Activated CD8-positive, alpha-beta T cell treated with anti-CD3 and anti-CD28 coated beads, Interleukin-2, amount 10 ng/mL, durations not matched to agents 7 days and 5 days (primary cell): ENCODE measurements around the gene FNDC4. TPM values are rescaled to one million over a fixed set of nuclear protein-coding genes. Genes with fewer than 3 reads are reported as not detected.

ENCODE experiments used
- ATAC-seq: fragments of 150-1000 bp; cut with Tn5 transposase; one replicate; pipeline ENCODE4 v1.10.0; 2021; ENCODE audit warnings: moderate library complexity
- CTCF ChIA-PET: fragments of 350-600 bp; sonication (Branson Sonifier 250); formaldehyde crosslinking; loops from one replicate; lab custom pipeline; 2021; ENCODE audit warnings: antibody characterized with exemption; lab: Charles Lee
- POLR2A ChIA-PET: fragments of 350-600 bp; sonication (Branson Sonifier 250); formaldehyde crosslinking; loops from one replicate; lab custom pipeline; 2021; ENCODE audit warnings: antibody characterized with exemption; lab: Charles Lee
- DNase-seq: peaks from one replicate; pipeline ENCODE4 v3.0.0-alpha.2; 2020
- H3K27ac Mint-ChIP-seq: one replicate; pipeline ENCODE4 v1.8.0; 2021; ENCODE audit warnings: mild to moderate bottlenecking, mixed read lengths
- H3K27me3 Mint-ChIP-seq: one replicate; pipeline ENCODE4 v1.8.0; 2021; ENCODE audit warnings: low read depth, mixed read lengths
- H3K36me3 Mint-ChIP-seq: one replicate; pipeline ENCODE4 v1.8.0; 2021; ENCODE audit warnings: low read depth, mixed read lengths
- H3K4me1 Mint-ChIP-seq: one replicate; pipeline ENCODE4 v1.8.0; 2021; ENCODE audit warnings: low read depth, mixed read lengths
- H3K4me3 Mint-ChIP-seq: one replicate; pipeline ENCODE4 v1.8.0; 2021; ENCODE audit warnings: mild to moderate bottlenecking, mixed read lengths
- H3K9me3 Mint-ChIP-seq: one replicate; pipeline ENCODE4 v1.8.0; 2022; ENCODE audit warnings: mixed read lengths; ENCODE audit not compliant: insufficient read depth
- total RNA-seq, 2 experiments: library from RNA; stranded (reverse); gene quantifications; one replicate each; pipeline ENCODE4 v1.2.3, GENCODE V29; 2021

Gene FNDC4
- total RNA-seq, 2 experiments from 2014 or later, result not detected

GRCh38 chr2:27509326-27509725, 14.3 kb upstream of the FNDC4 start:
- Mint-ChIP-seq H3K36me3 (no peaks in the 10 kb centered on the region), H3K27ac (no peak overlapping the region), H3K9me3 (no peaks in the 10 kb centered on the region), H3K27me3 (peaks cover 7% of the 10 kb centered on the region), H3K4me1 (no peaks in the 10 kb centered on the region), H3K4me3 (no peak overlapping the region)
- ATAC-seq (no peak), DNase-seq (no peak)
- ChIA-PET CTCF (no interaction called here), POLR2A (interaction anchor here (0.6 kb wide), 1 partner anchor 55 kb away, joined by 3 read pairs; no protein-coding TSS in a partner anchor)

GRCh38 chr2:27507293-27507692, 12.3 kb upstream of the FNDC4 start:
- CTCF ChIA-PET, result no interaction called here
- POLR2A ChIA-PET, result interaction anchor here (0.6 kb wide), 1 partner anchor 25 kb away, joined by 4 read pairs; no protein-coding TSS in a partner anchor
- DNase-seq (no peak), ATAC-seq (no peak)
- Mint-ChIP-seq H3K4me3 (no peak overlapping the region), H3K27me3 (peaks cover 7% of the 10 kb centered on the region), H3K27ac (no peak overlapping the region), H3K9me3 (no peaks in the 10 kb centered on the region), H3K4me1 (no peaks in the 10 kb centered on the region), H3K36me3 (no peaks in the 10 kb centered on the region)

GRCh38 chr2:27506587-27506986, 11.6 kb upstream of the FNDC4 start:
- H3K27me3 Mint-ChIP-seq, result peaks cover 4% of the 10 kb centered on the region
- CTCF ChIA-PET, result no interaction called here
- ATAC-seq (no peak), DNase-seq (no peak)
- no peaks in the 10 kb centered on the region for H3K36me3 Mint-ChIP-seq
- no peak overlapping the region for H3K27ac Mint-ChIP-seq
- POLR2A ChIA-PET, result no interaction called here
- no peak overlapping the region for H3K4me3 Mint-ChIP-seq
- no peaks in the 10 kb centered on the region for H3K4me1 Mint-ChIP-seq
- H3K9me3 Mint-ChIP-seq, result no peaks in the 10 kb centered on the region

GRCh38 chr2:27502142-27502541, 7.1 kb upstream of the FNDC4 start:
- no peaks in the 10 kb centered on the region for H3K9me3 Mint-ChIP-seq
- DNase-seq, result no peak
- H3K4me3 Mint-ChIP-seq, result no peak overlapping the region
- no peaks in the 10 kb centered on the region for H3K4me1 Mint-ChIP-seq
- no peak overlapping the region for H3K27ac Mint-ChIP-seq
- ATAC-seq, result no peak
- CTCF ChIA-PET, result interaction anchor here (2.1 kb wide), 1 partner anchor 25 kb away, joined by 4 read pairs; no protein-coding TSS in a partner anchor
- peaks cover 25% of the 10 kb centered on the region for H3K27me3 Mint-ChIP-seq
- H3K36me3 Mint-ChIP-seq, result no peaks in the 10 kb centered on the region
- POLR2A ChIA-PET, result interaction anchor here (0.6 kb wide), 1 partner anchor 41 kb away, joined by 3 read pairs; no protein-coding TSS in a partner anchor

GRCh38 chr2:27501042-27501441, 6.0 kb upstream of the FNDC4 start:
- Mint-ChIP-seq H3K4me3 (no peak overlapping the region), H3K27ac (no peak overlapping the region), H3K36me3 (no peaks in the 10 kb centered on the region), H3K9me3 (no peaks in the 10 kb centered on the region), H3K4me1 (no peaks in the 10 kb centered on the region), H3K27me3 (peaks cover 35% of the 10 kb centered on the region)
- CTCF ChIA-PET, result no interaction called here
- no peak for ATAC-seq
- no peak for DNase-seq
- POLR2A ChIA-PET, result no interaction called here

GRCh38 chr2:27498975-27499374, 4.0 kb upstream of the FNDC4 start:
- ChIA-PET CTCF (no interaction called here), POLR2A (no interaction called here)
- Mint-ChIP-seq H3K9me3 (no peaks in the 10 kb centered on the region), H3K27me3 (peaks cover 50% of the 10 kb centered on the region), H3K4me3 (no peak overlapping the region), H3K27ac (no peak overlapping the region), H3K4me1 (peaks cover 8% of the 10 kb centered on the region), H3K36me3 (no peaks in the 10 kb centered on the region)
- no peak for DNase-seq
- no peak for ATAC-seq

GRCh38 chr2:27497288-27497627, 2.3 kb upstream of the FNDC4 start:
- H3K9me3 Mint-ChIP-seq, result no peaks in the 10 kb centered on the region

GRCh38 chr2:27496357-27497287, 1.6 kb upstream of the FNDC4 start, which contains the start of gene GCKR:
GCKR (plus strand) TSS chr2:27496839; CDS start chr2:27496905, 66 bp downstream.
- ATAC-seq, result no peak
- Mint-ChIP-seq H3K36me3 (no peaks in the 10 kb centered on the region), H3K9me3 (no peaks in the 10 kb centered on the region)

More at GRCh38 chr2:27497288-27497627, 2.3 kb upstream of the FNDC4 start:
- no peak for DNase-seq
- Mint-ChIP-seq H3K36me3 (no peaks in the 10 kb centered on the region), H3K4me3 (no peak overlapping the region), H3K27ac (no peak overlapping the region), H3K4me1 (peaks cover 12% of the 10 kb centered on the region), H3K27me3 (peaks cover 56% of the 10 kb centered on the region)
- ChIA-PET POLR2A (no interaction called here), CTCF (no interaction called here)
- ATAC-seq, result no peak

GRCh38 chr2:27495840-27496356, 898 bp upstream of the FNDC4 start:
- peaks cover 16% of the 10 kb centered on the region for H3K4me1 Mint-ChIP-seq
- ATAC-seq (no peak), DNase-seq (no peak)
- H3K27me3 Mint-ChIP-seq, result peaks cover 56% of the 10 kb centered on the region
- ChIA-PET POLR2A (interaction anchor here (0.6 kb wide), 2 partner anchors 33 to 1315 kb away, joined by 3 read pairs; no protein-coding TSS in a partner anchor), CTCF (no interaction called here)
- H3K9me3 Mint-ChIP-seq, result no peaks in the 10 kb centered on the region
- H3K36me3 Mint-ChIP-seq, result no peaks in the 10 kb centered on the region
- peak overlapping the region; percentile 52 for H3K4me3 Mint-ChIP-seq
- H3K27ac Mint-ChIP-seq, result no peak overlapping the region

More at GRCh38 chr2:27496357-27497287, 1.6 kb upstream of the FNDC4 start, which contains the start of gene GCKR:
- H3K27me3 Mint-ChIP-seq, result peaks cover 56% of the 10 kb centered on the region
- no peak within 1 kb of the TSS for H3K27ac Mint-ChIP-seq
- peak within 1 kb of the TSS; percentile 52 for H3K4me3 Mint-ChIP-seq
- peaks cover 12% of the 10 kb centered on the region for H3K4me1 Mint-ChIP-seq
- ChIA-PET POLR2A (no interaction called here), CTCF (no interaction called here)
- no peak for DNase-seq

GRCh38 chr2:27494284-27494943, 586 bp downstream of the FNDC4 start:
- ChIA-PET CTCF (interaction anchor here (1.7 kb wide), 1 partner anchor 210 kb away, joined by 4 read pairs; no protein-coding TSS in a partner anchor), POLR2A (no interaction called here)
- Mint-ChIP-seq H3K4me3 (no peak overlapping the region), H3K4me1 (peaks cover 27% of the 10 kb centered on the region), H3K27me3 (peaks cover 55% of the 10 kb centered on the region), H3K36me3 (no peaks in the 10 kb centered on the region), H3K27ac (no peak overlapping the region), H3K9me3 (no peaks in the 10 kb centered on the region)
- DNase-seq (no peak), ATAC-seq (no peak)

- Mint-ChIP-seq H3K4me1 (peaks cover 31% of the 10 kb centered on the region), H3K27ac (no peak overlapping the region), H3K36me3 (no peaks in the 10 kb centered on the region), H3K9me3 (no peaks in the 10 kb centered on the region), H3K4me3 (no peak overlapping the region), H3K27me3 (peaks cover 50% of the 10 kb centered on the region)
- ChIA-PET CTCF (interaction anchor here (1.7 kb wide), 1 partner anchor 210 kb away, joined by 4 read pairs; no protein-coding TSS in a partner anchor), POLR2A (no interaction called here)
- ATAC-seq (no peak), DNase-seq (no peak)
Measured at GRCh38 chr2:27493948-27494283, 1.1 kb downstream of the FNDC4 start.
